HepG2 (cell line): ENCODE results near the gene AMZ1. TPM values are rescaled to one million over a fixed set of nuclear protein-coding genes. Genes with fewer than 3 reads are reported as not detected.

Source experiments
- ATAC-seq: fragments of 200-7000 bp; cut with Tn5 transposase; 3 replicates; pipeline ENCODE4 v1.9.1; 2020; ENCODE audit warnings: mild to moderate bottlenecking, moderate library complexity
- BruUV-seq: library from RNA; stranded (reverse); fragments of 400-500 nt; replicated peaks from 2 replicates; lab custom pipeline; 2021; lab: Mats Ljungman, UMichigan
- CTCF ChIA-PET: fragments of 300-600 bp; formaldehyde crosslinking; extraction: SDS; loops from one replicate; lab custom pipeline; 2021; ENCODE audit warnings: low total read pairs, inconsistent platforms, low intra/inter-chr PET ratio; lab: Yijun Ruan, JAX
- POLR2A ChIA-PET: fragments of 350-600 bp; sonication (Branson Sonifier 250); formaldehyde crosslinking; loops from one replicate; lab custom pipeline; 2020; ENCODE audit warnings: antibody characterized with exemption, inconsistent platforms; lab: Yijun Ruan, JAX
- DNase-seq: peaks from one replicate; pipeline ENCODE4 v3.0.0-alpha.2; 2015; ENCODE audit warnings: low spot score
- FAIRE-seq: peaks from 3 replicates; lab custom pipeline; 2011; peaks lifted over from hg19 to GRCh38; lab: Jason Lieb, UNC
- H2AFZ ChIP-seq: one replicate; pipeline ENCODE4 v1.6.1; 2011; ENCODE audit warnings: low read length, inconsistent platforms
- H3K27ac ChIP-seq: fragments of 300-600 bp; 3 replicates; pipeline ENCODE4 v1.8.0; 2011; ENCODE audit warnings: mixed run types, mild to moderate bottlenecking, mixed read lengths, low read length, inconsistent platforms; ENCODE audit not compliant: insufficient read depth; ENCODE audit errors: extremely low read length
- H3K27me3 ChIP-seq, 2 experiments: fragments of 200-600 bp in 1 of 2; 2 replicates in 1 of 2; 3 replicates in 1 of 2; pipeline versions ENCODE4 v1.6.0 to v1.8.0; 2011; ENCODE audit warnings: low read length in 2 of 2, mild to moderate bottlenecking in 2 of 2, moderate library complexity in 2 of 2, inconsistent platforms in 1 of 2; ENCODE audit not compliant: insufficient read depth in 2 of 2, control insufficient read depth in 1 of 2
- H3K36me3 ChIP-seq, 2 experiments: fragments of 200-600 bp in 1 of 2; replicated peaks in 1 of 2; 2 replicates in 1 of 2; 3 replicates in 1 of 2; pipeline versions ENCODE4 v1.5.1 to v1.8.0; 2011; ENCODE audit warnings: low read length in 2 of 2, inconsistent platforms in 1 of 2; ENCODE audit not compliant: insufficient read depth in 2 of 2, control insufficient read depth in 1 of 2
- H3K4me1 ChIP-seq: 2 replicates; pipeline ENCODE4 v1.5.1; 2012; ENCODE audit warnings: low read length, inconsistent platforms; ENCODE audit not compliant: insufficient read depth
- H3K4me2 ChIP-seq: 2 replicates; pipeline ENCODE4 v1.6.0; 2011; ENCODE audit warnings: low read depth, low read length, inconsistent platforms
- H3K4me3 ChIP-seq, 3 experiments: fragments of 200-600 bp in 1 of 3; sonication (generic), shearing (Covaris generic) in 1 of 3; replicated peaks in 1 of 3; 2 replicates each; pipeline ENCODE4 v1.5.1; 2011 to 2016; ENCODE audit warnings: low read length in 3 of 3, inconsistent platforms in 2 of 3, low read depth in 2 of 3, mild to moderate bottlenecking in 2 of 3, control low read depth in 1 of 3, mixed read lengths in 1 of 3; ENCODE audit not compliant: insufficient read depth in 1 of 3
- H3K79me2 ChIP-seq: one replicate; pipeline ENCODE4 v1.6.1; 2011; ENCODE audit warnings: low read length, inconsistent platforms; ENCODE audit not compliant: insufficient read depth
- H3K9ac ChIP-seq: 2 replicates; pipeline ENCODE4 v1.6.0; 2011; ENCODE audit warnings: mild to moderate bottlenecking, low read depth, low read length, inconsistent platforms; ENCODE audit not compliant: insufficient read depth
- H3K9me3 ChIP-seq: 2 replicates; pipeline ENCODE4 v1.5.1; 2012; ENCODE audit warnings: mild to moderate bottlenecking, low read length
- H4K20me1 ChIP-seq: 2 replicates; pipeline ENCODE4 v1.6.0; 2011; ENCODE audit warnings: inconsistent platforms, mild to moderate bottlenecking, low read length, moderate library complexity; ENCODE audit not compliant: insufficient read depth
- CEBPG ChIP-seq: IDR thresholded peaks from 2 replicates; pipeline ENCODE4 v1.6.1; 2016
- EZH2 ChIP-seq: conservative IDR thresholded peaks from 2 replicates; pipeline ENCODE4 v1.6.1; 2012; ENCODE audit warnings: mild to moderate bottlenecking, low read depth, low read length, moderate library complexity
- MAFK ChIP-seq, 2 experiments: IDR thresholded peaks in 1 of 2; conservative IDR thresholded peaks in 1 of 2; 2 replicates each; pipeline ENCODE4 v1.6.1; 2011; ENCODE audit warnings: improper control_type of control experiment in 2 of 2, low read length in 2 of 2
- NBN ChIP-seq: fragments of 450-650 bp; conservative IDR thresholded peaks from 2 replicates; pipeline ENCODE4 v1.6.1; 2017
- SP4 ChIP-seq: sonication (generic); formaldehyde crosslinking; IDR thresholded peaks from 2 replicates; pipeline ENCODE4 v1.8.1; 2023; ENCODE audit warnings: mild to moderate bottlenecking, missing genetic modification reagents
- THAP11 ChIP-seq: IDR thresholded peaks from 2 replicates; pipeline ENCODE4 v1.6.1; 2016; ENCODE audit warnings: missing biosample characterization, missing genetic modification reagents
- ZBTB8A ChIP-seq: sonication (generic); formaldehyde crosslinking; IDR thresholded peaks from 2 replicates; pipeline ENCODE4 v1.4.0; 2020; ENCODE audit warnings: mild to moderate bottlenecking, low read depth, missing genetic modification reagents, borderline replicate concordance
- ZNF572 ChIP-seq: sonication (generic); formaldehyde crosslinking; IDR thresholded peaks from 2 replicates; pipeline ENCODE4 v1.5.1; 2020; ENCODE audit warnings: mild to moderate bottlenecking, missing genetic modification reagents
- ZNF746 ChIP-seq: sonication (generic); formaldehyde crosslinking; IDR thresholded peaks from 2 replicates; pipeline ENCODE4 v1.8.0; 2022; ENCODE audit warnings: mild to moderate bottlenecking, missing genetic modification reagents
- WGBS: methylation state at CpG from one replicate; pipeline ENCODE4 v1.1.6; 2017; ENCODE audit warnings: low lambda C conversion rate; 5-methylcytosine and 5-hydroxymethylcytosine counted together
- in situ Hi-C: cut with HindIII; loops from 2 replicates; pipeline ENCODE4 v1.10.0; 2017; ENCODE audit warnings: low pct_unique_long_range_greater_than_20kb; ENCODE audit not compliant: extremely low pct_ligation_motif_present
- intact Hi-C: fragments of 100-400 bp; cut with micrococcal nuclease; formaldehyde crosslinking; loops from one replicate; pipeline ENCODE4 v1.10.0; 2022; ENCODE audit not compliant: unreplicated experiment
- polyA plus RNA-seq, 8 experiments: library from polyadenylated mRNA; depleted of rRNA in 3 of 8; stranded (reverse) in 7 of 8; unstranded in 1 of 8; fragments of >200 nt; fragmentation: Illumina TruSeq in 4 of 8; extraction: Trizol in 4 of 8; gene quantifications; 2 replicates each; pipeline versions ENCODE4 v1.2.1 to v1.2.3, GENCODE V29; 2011 to 2016; ENCODE audit warnings: low read depth in 4 of 8, missing spikeins in 1 of 8, mixed read lengths in 1 of 8; ENCODE audit not compliant: insufficient read depth in 1 of 8
- total RNA-seq, 5 experiments: library from RNA; depleted of rRNA; stranded (reverse); fragments of >200 nt; fragmentation: Illumina TruSeq; extraction: Trizol; gene quantifications; 2 replicates each; pipeline ENCODE4 v1.2.3, GENCODE V29; 2016; ENCODE audit warnings: low read depth in 1 of 5
- TF ChIP-seq, protein P1 (sequence below): sonication (generic); formaldehyde crosslinking; IDR thresholded peaks from 2 replicates; pipeline ENCODE4 v1.4.0; 2020; ENCODE audit warnings: missing genetic modification reagents

AMZ1 gene
- total and polyA plus RNA-seq, 2 of the 13 experiments (the other 11 are each of a cell fraction or from before 2014, with no cell fraction given): 0.03 TPM; not detected in 1

- no peak for TF ChIP-seq MAFK (conservative IDR thresholded peaks at IDR 0.05 in 1 of 2, IDR thresholded peaks at IDR 0.05 in 1 of 2; ENCODE audit: low read length in 2 of 2)
- TF ChIP-seq CEBPG (CRISPR knock-in tag): no peak
- TF ChIP-seq THAP11: no peak
- no peak for TF ChIP-seq ZNF572
Measured at GRCh38 chr7:2687338-2687869, 598 bp upstream of the AMZ1 start (continued).

DNA sequence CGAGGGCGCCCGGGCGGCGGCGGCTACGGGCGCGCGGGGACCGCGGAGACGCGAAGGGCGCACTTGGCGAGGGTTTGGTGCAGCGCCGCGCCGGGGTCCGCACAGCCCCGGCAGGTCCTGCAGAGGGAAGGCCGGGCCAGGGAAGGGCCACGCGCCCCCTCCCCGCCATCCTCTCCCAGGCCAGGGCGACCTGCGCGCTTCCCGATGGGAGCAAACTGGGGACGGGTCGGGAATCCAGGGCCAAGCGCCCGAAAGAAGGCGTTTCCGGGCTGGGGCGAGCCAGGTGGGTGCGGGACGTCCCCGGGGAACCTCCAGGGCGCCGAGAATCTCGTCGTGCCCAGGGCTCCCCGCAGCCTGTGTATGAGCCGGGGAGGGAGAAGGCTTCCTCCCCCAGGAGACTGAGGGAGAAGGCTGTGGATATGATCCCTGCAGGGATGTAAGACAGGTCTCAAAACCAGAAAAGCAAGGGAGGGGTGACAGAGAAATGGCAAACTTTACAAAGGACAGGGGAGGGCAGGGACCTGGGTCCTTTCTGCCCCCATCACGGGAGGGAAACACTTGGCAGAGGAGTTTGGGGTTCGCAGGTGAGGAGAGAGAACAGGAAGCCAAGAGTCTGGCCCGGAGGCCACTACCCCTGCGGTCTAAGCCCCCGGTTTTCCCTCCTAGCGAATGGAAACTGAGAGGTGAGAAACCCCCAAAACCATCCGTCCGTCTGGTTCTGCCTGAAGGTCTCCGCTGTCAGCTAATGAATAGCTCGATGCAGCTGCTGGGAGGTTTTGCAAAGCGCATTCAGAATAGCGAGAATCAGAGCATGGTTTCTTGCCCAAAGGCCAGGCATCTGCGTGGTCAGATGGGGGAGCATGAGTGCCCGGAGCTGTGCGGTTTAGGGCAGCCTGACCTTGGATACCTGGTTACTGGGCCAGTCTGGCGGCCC is 674 bp downstream of the AMZ1 start:
- no peak for TF ChIP-seq ZNF746 (CRISPR knock-in tag)
- TF ChIP-seq, protein P1, sequence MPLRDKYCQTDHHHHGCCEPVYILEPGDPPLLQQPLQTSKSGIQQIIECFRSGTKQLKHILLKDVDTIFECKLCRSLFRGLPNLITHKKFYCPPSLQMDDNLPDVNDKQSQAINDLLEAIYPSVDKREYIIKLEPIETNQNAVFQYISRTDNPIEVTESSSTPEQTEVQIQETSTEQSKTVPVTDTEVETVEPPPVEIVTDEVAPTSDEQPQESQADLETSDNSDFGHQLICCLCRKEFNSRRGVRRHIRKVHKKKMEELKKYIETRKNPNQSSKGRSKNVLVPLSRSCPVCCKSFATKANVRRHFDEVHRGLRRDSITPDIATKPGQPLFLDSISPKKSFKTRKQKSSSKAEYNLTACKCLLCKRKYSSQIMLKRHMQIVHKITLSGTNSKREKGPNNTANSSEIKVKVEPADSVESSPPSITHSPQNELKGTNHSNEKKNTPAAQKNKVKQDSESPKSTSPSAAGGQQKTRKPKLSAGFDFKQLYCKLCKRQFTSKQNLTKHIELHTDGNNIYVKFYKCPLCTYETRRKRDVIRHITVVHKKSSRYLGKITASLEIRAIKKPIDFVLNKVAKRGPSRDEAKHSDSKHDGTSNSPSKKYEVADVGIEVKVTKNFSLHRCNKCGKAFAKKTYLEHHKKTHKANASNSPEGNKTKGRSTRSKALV (CRISPR knock-in tag): peak; percentile 81
- no peak for TF ChIP-seq SP4 (CRISPR knock-in tag)
- peak; percentile 92; the same call in 1 of the 2 replicates for TF ChIP-seq EZH2
- TF ChIP-seq ZBTB8A (CRISPR knock-in tag): no peak
- TF ChIP-seq NBN: no peak
- ATAC-seq: peak; percentile 9; the same call in 2 of the 3 replicates
- no peaks in the 10 kb centered on the region for H3K79me2 ChIP-seq
- no peak overlapping the region for H3K4me3 ChIP-seq
- ChIA-PET POLR2A (no interaction called here), CTCF (no interaction called here)
- no peak overlapping the region for H3K4me2 ChIP-seq
- in situ Hi-C loops: no loop called here
- H4K20me1 ChIP-seq: no peaks in the 10 kb centered on the region
- no TSS peak for BruUV-seq
- peaks cover 37% of the 10 kb centered on the region for H3K4me1 ChIP-seq
- H3K9ac ChIP-seq: no peak overlapping the region
- DNase-seq: no peak
- no peak overlapping the region for H3K27ac ChIP-seq
- 5% methylated on average over 11 of the region's 62 CpGs for WGBS
- FAIRE-seq: no peak
- H3K36me3 ChIP-seq: no peaks in the 10 kb centered on the region
- peaks cover 23 to 68% of the 10 kb centered on the region in 2 experiments for H3K27me3 ChIP-seq
- H3K9me3 ChIP-seq: no peaks in the 10 kb centered on the region
- no peak overlapping the region for H2AFZ ChIP-seq
- intact Hi-C loops: no loop called here
